ENCODE measurements around the gene KIF13A. TPM values are rescaled to one million over a fixed set of nuclear protein-coding genes. Genes with fewer than 3 reads are reported as not detected.

Gene KIF13A
- total RNA-seq, 1 experiment from 2014 or later: 19.7 TPM

DNA sequence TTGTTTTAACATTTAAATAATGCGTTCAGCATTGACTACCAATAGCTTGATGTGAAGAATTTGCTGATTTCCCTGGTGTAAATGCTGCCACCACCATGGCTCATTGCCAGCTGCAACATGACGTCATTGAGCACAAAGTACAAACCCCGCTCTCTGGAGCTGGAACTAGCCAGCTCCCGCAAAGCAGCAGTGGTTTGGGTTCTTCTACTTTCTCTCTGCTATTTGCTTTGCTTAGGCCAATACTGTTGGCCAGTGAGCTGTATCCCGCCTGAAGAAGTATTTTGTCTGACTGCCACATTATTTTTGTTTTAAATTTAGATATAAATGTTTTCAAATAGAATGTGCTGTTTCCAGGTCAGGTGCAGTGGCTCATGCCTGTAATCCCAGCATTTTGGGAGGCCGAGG lies 47.4 kb upstream of the KIF13A start:
- TF ChIP-seq, protein P1, sequence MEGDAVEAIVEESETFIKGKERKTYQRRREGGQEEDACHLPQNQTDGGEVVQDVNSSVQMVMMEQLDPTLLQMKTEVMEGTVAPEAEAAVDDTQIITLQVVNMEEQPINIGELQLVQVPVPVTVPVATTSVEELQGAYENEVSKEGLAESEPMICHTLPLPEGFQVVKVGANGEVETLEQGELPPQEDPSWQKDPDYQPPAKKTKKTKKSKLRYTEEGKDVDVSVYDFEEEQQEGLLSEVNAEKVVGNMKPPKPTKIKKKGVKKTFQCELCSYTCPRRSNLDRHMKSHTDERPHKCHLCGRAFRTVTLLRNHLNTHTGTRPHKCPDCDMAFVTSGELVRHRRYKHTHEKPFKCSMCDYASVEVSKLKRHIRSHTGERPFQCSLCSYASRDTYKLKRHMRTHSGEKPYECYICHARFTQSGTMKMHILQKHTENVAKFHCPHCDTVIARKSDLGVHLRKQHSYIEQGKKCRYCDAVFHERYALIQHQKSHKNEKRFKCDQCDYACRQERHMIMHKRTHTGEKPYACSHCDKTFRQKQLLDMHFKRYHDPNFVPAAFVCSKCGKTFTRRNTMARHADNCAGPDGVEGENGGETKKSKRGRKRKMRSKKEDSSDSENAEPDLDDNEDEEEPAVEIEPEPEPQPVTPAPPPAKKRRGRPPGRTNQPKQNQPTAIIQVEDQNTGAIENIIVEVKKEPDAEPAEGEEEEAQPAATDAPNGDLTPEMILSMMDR (conservative IDR thresholded peaks at IDR 0.05; ENCODE audit: low read depth, low read length): no peak
- TF ChIP-seq EZH2 (IDR thresholded peaks at IDR 0.05; ENCODE audit: borderline replicate concordance, low read depth, low read length, poor library complexity, severe bottlenecking): no peak
- CTCF ChIA-PET: no interaction called here
- H3K9me3 ChIP-seq (ENCODE audit: low read depth, low read length, poor library complexity, severe bottlenecking): no peaks in the 10 kb centered on the region
- H3K4me3 ChIP-seq (ENCODE audit: low read depth, low read length, poor library complexity, severe bottlenecking): no peak overlapping the region
- H3K27me3 ChIP-seq (replicated peaks; ENCODE audit: insufficient read depth, low read depth, low read length, poor library complexity): no peaks in the 10 kb centered on the region
- POLR2A ChIA-PET (ENCODE audit: low non-redundant PET): no interaction called here
- H3K27ac ChIP-seq (ENCODE audit: low read depth, low read length, poor library complexity, severe bottlenecking): no peak overlapping the region
- intact Hi-C loops (cut with micrococcal nuclease; ENCODE audit: unreplicated experiment): no loop called here
- no peaks in the 10 kb centered on the region for H3K4me1 ChIP-seq (ENCODE audit: insufficient read depth, low read length, poor library complexity, severe bottlenecking)
- BruUV-seq (replicated peaks): no TSS peak
- no peaks in the 10 kb centered on the region for H3K36me3 ChIP-seq (ENCODE audit: insufficient read depth, low read length, poor library complexity, severe bottlenecking)
- DNase-seq (ENCODE audit: low spot score): peak; percentile 28

DNA sequence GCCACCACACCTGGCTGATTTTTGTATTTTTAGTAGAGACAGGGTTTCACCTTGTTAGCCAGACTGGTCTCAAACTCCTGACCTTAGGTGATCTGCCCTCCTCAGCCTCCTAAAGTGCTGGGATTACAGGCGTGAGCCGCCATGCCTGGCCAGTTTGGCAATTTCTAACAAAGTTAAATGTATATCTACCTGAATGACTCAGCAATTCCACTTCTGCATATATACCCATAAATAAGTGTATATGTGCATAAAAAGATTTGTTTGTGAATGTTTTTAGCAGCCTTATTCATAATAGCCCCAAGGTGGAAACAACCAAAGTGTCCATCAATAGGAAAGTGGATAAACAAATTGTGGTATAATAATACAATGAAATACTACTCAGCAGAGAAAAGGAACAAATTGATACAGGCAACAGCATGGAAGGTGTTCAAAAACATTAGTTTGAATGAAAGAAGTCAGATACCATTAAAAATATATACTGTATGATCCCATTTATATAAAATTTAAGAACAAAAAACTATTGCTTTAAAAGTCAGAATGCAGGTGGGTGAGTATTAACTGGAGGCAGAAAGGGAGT lies 44.3 kb upstream of the KIF13A start:
- no peaks in the 10 kb centered on the region for H3K27me3 ChIP-seq (replicated peaks; ENCODE audit: insufficient read depth, low read depth, low read length, poor library complexity)
- CTCF ChIA-PET: no interaction called here
- TF ChIP-seq, protein P1 (conservative IDR thresholded peaks at IDR 0.05; ENCODE audit: low read depth, low read length): no peak
- no peak for TF ChIP-seq EZH2 (IDR thresholded peaks at IDR 0.05; ENCODE audit: borderline replicate concordance, low read depth, low read length, poor library complexity, severe bottlenecking)
- H3K4me3 ChIP-seq (ENCODE audit: low read depth, low read length, poor library complexity, severe bottlenecking): no peak overlapping the region
- no peaks in the 10 kb centered on the region for H3K36me3 ChIP-seq (ENCODE audit: insufficient read depth, low read length, poor library complexity, severe bottlenecking)
- no peak for DNase-seq (ENCODE audit: low spot score)
- intact Hi-C loops (cut with micrococcal nuclease; ENCODE audit: unreplicated experiment): no loop called here
- H3K4me1 ChIP-seq (ENCODE audit: insufficient read depth, low read length, poor library complexity, severe bottlenecking): no peaks in the 10 kb centered on the region
- no peaks in the 10 kb centered on the region for H3K9me3 ChIP-seq (ENCODE audit: low read depth, low read length, poor library complexity, severe bottlenecking)
- POLR2A ChIA-PET (ENCODE audit: low non-redundant PET): no interaction called here
- BruUV-seq (replicated peaks): no TSS peak
- no peak overlapping the region for H3K27ac ChIP-seq (ENCODE audit: low read depth, low read length, poor library complexity, severe bottlenecking)

DNA sequence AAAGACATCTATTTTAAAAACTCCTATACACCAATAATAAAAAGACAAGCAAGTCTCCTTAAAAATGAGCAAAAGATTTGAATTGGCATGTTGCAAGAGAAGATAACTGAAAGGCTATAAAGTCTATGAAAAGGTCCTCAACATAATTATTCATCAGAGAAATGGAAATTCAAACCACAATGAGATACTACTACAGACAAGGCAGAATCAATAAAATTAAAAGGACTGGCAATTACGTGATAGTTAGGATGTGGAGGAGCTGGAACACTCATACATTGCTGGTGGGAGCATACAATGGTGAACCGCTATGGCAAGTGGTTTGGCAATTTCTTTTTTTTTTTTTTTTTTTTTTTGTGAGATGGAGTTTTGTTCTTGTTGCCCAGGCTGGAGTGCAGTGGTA lies 43.8 kb upstream of the KIF13A start:
- Histone ChIP-seq H3K27ac (ENCODE audit: low read depth, low read length, poor library complexity, severe bottlenecking) (no peak overlapping the region), H3K4me3 (ENCODE audit: low read depth, low read length, poor library complexity, severe bottlenecking) (no peak overlapping the region), H3K9me3 (ENCODE audit: low read depth, low read length, poor library complexity, severe bottlenecking) (no peaks in the 10 kb centered on the region), H3K27me3 (replicated peaks; ENCODE audit: insufficient read depth, low read depth, low read length, poor library complexity) (no peaks in the 10 kb centered on the region), H3K36me3 (ENCODE audit: insufficient read depth, low read length, poor library complexity, severe bottlenecking) (no peaks in the 10 kb centered on the region), H3K4me1 (ENCODE audit: insufficient read depth, low read length, poor library complexity, severe bottlenecking) (no peaks in the 10 kb centered on the region)
- CTCF ChIA-PET: no interaction called here
- POLR2A ChIA-PET (ENCODE audit: low non-redundant PET): no interaction called here
- intact Hi-C loops (cut with micrococcal nuclease; ENCODE audit: unreplicated experiment): no loop called here
- BruUV-seq (replicated peaks): no TSS peak
- DNase-seq (ENCODE audit: low spot score): no peak
- TF ChIP-seq, protein P1 (conservative IDR thresholded peaks at IDR 0.05; ENCODE audit: low read depth, low read length): no peak

Measured in A673 (cell line).